DMS53 treated with DMSO at 0.1 percent for 48 hours (cell line): Measurements from ENCODE around the gene NXPE1.
A peak's percentile ranks its signal among the peaks of the same experiment; 100 is the strongest.

Experiments used
- DNase-seq: peaks from one replicate; lab custom pipeline; 2025; ENCODE audit not compliant: unreplicated experiment; lab: John Stamatoyannopoulos, UW

Gene NXPE1

GRCh38 chr11:114563077-114563476, 3.4 kb upstream of the NXPE1 start:
- DNase-seq = peak; percentile 78

- DNase-seq = peak; percentile 26
Observed at GRCh38 chr11:114562166-114562916, 2.7 kb upstream of the NXPE1 start.

- DNase-seq = no peak
Observed at GRCh38 chr11:114556135-114556534, 3.5 kb downstream of the NXPE1 start.

GRCh38 chr11:114553642-114554041, 6.0 kb downstream of the NXPE1 start:
- no peak for DNase-seq

GRCh38 chr11:114551060-114551459, 8.6 kb downstream of the NXPE1 start:
- no peak for DNase-seq

GRCh38 chr11:114525682-114526081, 34.0 kb downstream of the NXPE1 start:
- DNase-seq = no peak

- no peak for DNase-seq
Observed at GRCh38 chr11:114524122-114524521, 35.6 kb downstream of the NXPE1 start.

- no peak for DNase-seq
Observed at GRCh38 chr11:114522818-114523217, 36.9 kb downstream of the NXPE1 start.

- DNase-seq = no peak
Observed at GRCh38 chr11:114511538-114511937, 48.1 kb downstream of the NXPE1 start.

GRCh38 chr11:114511079-114511478, 48.6 kb downstream of the NXPE1 start:
- DNase-seq = no peak

- no peak for DNase-seq
Observed at GRCh38 chr11:114501901-114502300, 57.8 kb downstream of the NXPE1 start.

GRCh38 chr11:114499756-114500155, 59.9 kb downstream of the NXPE1 start:
- no peak for DNase-seq

GRCh38 chr11:114496915-114497314, 62.8 kb downstream of the NXPE1 start:
- no peak for DNase-seq

- DNase-seq = no peak
Observed at GRCh38 chr11:114483929-114484328, 75.8 kb downstream of the NXPE1 start.

GRCh38 chr11:114482114-114482513, 77.6 kb downstream of the NXPE1 start:
- DNase-seq = no peak

- no peak for DNase-seq
Observed at GRCh38 chr11:114479331-114479730, 80.3 kb downstream of the NXPE1 start.

GRCh38 chr11:114478768-114479167, 80.9 kb downstream of the NXPE1 start:
- DNase-seq = no peak

- DNase-seq = no peak
Observed at GRCh38 chr11:114478001-114478410, 81.7 kb downstream of the NXPE1 start.

- no peak for DNase-seq
Observed at GRCh38 chr11:114472661-114473060, 87.0 kb downstream of the NXPE1 start.
